GM12801 (cell line): ENCODE measurements around the gene KXD1.

Experiments
- TF ChIP-seq, protein P1 (sequence below): IDR thresholded peaks from one replicate; pipeline ENCODE4 v1.5.1; 2011; ENCODE audit warnings: control low read depth; ENCODE audit not compliant: insufficient read length; ENCODE audit errors: extremely low read depth

The KXD1 gene, protein sequence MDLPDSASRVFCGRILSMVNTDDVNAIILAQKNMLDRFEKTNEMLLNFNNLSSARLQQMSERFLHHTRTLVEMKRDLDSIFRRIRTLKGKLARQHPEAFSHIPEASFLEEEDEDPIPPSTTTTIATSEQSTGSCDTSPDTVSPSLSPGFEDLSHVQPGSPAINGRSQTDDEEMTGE

DNA sequence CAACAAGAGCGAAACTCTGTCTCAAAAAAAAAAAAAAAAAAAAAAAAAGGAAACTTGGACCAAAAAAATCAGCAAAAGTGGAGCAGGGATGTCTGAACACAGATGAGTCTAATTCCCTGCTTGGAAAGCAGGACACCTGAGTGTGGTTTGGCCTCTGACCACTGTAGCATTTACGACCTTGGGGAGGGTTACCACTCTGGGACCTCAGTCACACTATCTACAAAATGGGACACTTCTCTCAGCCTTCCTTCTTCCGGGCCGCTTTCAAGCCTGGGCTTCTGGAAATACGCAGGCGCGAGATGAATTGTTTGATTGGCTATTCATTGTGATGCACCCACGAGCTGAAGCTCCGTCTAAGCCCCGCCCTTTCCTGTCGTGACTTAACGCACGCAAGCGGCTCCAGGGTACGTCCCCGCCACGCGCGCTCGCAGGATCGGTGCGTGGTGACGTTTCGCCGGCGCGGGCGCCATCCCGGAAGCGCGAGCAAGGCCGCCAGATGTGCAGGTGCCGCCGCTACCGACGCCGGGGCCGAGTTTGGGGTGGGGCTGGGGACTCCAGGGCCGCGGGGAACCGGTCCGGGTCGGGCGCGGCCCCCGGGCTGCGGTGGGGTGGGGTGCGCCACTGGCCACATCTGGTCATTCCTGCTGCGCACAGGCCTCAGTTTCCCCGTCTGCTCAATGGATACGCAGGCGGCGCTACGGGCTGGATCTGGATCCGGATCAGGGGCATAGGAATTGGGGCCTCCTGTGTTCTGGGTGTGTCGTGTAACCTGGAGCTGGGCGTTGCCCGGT lies at the start of gene KXD1:
TSS of gene KXD1 (plus strand) at position 460 of the 791 bp plus-strand sequence. CDS start 4,187 bp downstream, outside the sequence.
- TF ChIP-seq, protein P1, sequence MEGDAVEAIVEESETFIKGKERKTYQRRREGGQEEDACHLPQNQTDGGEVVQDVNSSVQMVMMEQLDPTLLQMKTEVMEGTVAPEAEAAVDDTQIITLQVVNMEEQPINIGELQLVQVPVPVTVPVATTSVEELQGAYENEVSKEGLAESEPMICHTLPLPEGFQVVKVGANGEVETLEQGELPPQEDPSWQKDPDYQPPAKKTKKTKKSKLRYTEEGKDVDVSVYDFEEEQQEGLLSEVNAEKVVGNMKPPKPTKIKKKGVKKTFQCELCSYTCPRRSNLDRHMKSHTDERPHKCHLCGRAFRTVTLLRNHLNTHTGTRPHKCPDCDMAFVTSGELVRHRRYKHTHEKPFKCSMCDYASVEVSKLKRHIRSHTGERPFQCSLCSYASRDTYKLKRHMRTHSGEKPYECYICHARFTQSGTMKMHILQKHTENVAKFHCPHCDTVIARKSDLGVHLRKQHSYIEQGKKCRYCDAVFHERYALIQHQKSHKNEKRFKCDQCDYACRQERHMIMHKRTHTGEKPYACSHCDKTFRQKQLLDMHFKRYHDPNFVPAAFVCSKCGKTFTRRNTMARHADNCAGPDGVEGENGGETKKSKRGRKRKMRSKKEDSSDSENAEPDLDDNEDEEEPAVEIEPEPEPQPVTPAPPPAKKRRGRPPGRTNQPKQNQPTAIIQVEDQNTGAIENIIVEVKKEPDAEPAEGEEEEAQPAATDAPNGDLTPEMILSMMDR = no peak

DNA sequence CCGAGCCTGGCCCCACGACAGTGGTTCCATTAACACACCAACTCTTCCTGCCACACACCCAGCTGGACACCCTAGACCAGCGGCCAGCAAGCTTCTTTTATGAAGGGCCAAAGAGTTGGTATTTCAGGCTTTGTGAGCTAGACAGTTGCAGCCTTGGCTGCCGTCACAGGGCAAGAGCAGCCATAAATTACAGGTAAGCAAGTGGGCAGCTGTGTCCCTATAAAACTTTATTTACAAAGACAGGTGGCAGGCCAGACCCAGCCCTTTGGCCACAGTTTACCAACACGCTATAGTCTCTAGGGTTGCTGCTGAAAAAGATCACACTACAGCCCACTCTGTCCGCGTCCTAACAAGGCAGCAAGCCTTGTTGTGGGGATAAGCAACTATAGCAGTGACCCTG lies 49.1 kb upstream of the KXD1 start:
- TF ChIP-seq, protein P1 = no peak

DNA sequence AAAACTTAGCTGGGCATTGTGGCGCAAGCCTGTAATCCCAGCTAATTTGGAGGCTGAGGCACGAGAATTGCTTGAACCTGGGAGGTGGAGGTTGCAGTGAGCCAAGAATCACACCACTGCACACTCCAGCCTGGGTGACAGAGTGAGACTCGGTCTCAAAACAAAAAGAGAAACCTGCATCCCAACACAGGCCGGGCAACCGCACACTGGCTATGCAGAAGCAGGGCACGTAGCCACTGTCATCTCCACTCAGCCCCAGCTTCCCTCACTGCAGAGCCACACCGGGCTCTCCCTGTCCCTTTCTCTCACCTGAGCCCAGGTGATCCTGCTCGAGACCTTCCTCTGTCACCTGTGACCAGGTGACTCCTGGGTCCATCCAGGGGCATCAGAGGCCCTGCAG lies 47.5 kb upstream of the KXD1 start:
- TF ChIP-seq, protein P1 = no peak

DNA sequence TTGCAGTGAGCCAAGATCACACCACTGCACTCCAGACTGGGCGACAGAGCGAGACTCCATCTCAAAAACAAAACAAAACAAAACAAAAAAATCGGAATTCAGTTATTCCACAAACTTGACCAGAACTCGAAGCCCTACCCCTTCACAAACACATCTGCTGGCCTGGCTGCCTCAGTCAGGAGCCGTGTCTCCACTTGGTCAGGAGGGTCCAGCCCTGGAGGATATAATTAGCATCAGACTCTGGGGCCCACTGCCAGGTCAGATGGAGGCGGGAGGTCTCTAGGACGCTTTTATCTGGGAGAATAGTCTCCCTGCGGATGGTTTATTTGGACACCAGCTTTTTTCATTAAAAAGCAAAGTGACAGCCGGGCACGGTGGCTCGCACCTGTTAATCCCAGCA lies 43.8 kb upstream of the KXD1 start:
- TF ChIP-seq, protein P1 = no peak

DNA sequence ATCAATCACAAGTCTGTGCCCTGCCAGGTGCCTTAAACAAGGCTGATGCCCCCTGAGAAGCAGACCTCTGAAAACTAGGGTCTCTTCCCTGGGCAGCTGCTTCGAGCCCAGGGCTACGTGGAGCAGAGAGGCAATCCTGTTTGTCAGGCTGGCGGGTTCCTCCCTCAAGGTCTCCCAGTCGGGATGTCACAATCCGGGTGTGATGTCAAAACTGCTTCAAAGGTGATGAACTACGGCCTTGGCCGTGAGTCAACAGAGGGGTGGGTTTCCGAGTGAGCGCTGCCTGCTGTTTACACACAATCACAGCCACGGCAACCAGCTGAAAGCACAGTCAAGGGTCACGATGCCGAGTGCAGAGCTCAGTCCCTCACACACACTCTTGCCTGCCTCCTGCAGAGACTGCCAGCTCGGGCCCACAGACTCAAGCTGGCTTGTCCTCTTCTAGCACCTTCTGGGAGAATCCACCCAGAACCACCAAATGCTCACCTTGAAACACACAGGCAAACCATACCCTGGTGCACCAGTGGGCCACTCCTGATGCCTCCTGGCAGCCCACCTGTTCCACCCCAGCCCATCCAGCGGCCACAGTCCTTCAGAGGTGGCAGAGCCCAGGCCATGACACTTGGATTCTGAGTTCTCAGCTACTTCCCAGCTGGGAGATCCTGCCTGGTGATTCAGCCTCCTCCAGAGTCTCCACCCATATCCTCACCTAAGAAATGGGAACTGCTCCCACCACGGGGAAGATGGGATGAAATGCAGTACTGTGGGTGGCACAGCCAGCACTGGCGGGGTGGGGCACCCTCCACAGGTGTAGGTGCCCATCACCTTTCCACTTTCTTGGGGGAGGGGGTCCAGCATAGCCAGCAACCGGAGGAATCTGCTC lies 42.6 kb upstream of the KXD1 start:
- TF ChIP-seq, protein P1 = no peak

DNA sequence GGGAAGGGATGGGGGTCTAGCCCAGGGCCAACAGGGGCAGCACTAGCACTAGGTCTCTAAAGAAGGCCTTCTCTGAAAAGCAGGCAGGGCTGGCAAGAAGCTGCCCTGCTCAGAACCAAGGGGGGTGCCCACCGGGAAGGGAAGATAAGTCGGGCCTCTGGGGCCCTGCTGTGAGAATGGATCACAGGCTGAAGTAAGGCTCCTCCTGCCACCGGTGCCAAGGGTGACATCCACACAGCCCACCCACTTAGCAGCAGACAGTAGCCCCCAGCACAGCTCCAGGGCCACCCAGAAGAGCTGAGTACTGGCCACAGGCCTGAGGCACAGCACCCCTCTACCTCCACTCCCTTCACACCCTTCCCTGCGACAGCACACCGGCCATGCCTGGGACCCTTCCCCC lies 41.7 kb upstream of the KXD1 start:
- TF ChIP-seq, protein P1 = no peak

DNA sequence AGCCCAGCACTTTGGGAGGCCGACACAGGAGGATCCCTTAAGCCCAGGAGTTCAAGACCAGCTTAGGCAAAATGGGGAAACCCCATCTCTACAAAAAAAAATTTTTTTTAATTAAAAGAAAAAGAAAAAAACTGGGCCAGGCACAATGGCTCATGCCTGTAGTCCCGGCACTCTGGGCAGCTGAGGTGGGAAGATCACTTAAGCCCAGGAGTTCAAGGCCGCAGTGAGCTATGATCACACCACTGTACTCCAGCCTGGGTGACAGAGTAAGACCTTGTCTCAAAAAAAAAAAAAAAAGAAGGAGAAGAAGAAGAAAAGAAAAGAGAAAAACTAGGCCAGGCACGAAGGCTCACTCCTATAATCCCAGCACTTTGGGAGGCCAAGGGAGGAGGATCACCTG lies 40.1 kb upstream of the KXD1 start:
- TF ChIP-seq, protein P1 = no peak
